Endothelial cell of umbilical vein (primary cell): Measurements from ENCODE around the gene AMELX.

ENCODE experiments used
- CTCF ChIP-seq, 2 donors: IDR thresholded peaks; 1 replicate in 1 of 2; 2 replicates in 1 of 2; pipeline ENCODE4 v1.5.1; 2011; ENCODE audit warnings: low read length in 2 of 2, mild to moderate bottlenecking in 2 of 2, moderate library complexity in 2 of 2, control low read depth in 1 of 2, inconsistent platforms in 1 of 2, low read depth in 1 of 2; ENCODE audit not compliant: insufficient read depth in 1 of 2; ENCODE audit errors: extremely low read depth in 1 of 2
- EZH2 ChIP-seq: IDR thresholded peaks from 2 replicates; pipeline ENCODE4 v1.6.1; 2012; ENCODE audit warnings: borderline replicate concordance, low read depth, mild to moderate bottlenecking, moderate library complexity, low read length, inconsistent platforms; ENCODE audit not compliant: severe bottlenecking
- FOS ChIP-seq: IDR thresholded peaks from 2 replicates; pipeline ENCODE4 v1.6.1; 2011; ENCODE audit warnings: mild to moderate bottlenecking, low read length, moderate library complexity, borderline replicate concordance; ENCODE audit not compliant: insufficient read depth
- GATA2 ChIP-seq: IDR thresholded peaks from 2 replicates; pipeline ENCODE4 v1.7.0; 2011; ENCODE audit warnings: low read depth, mild to moderate bottlenecking, moderate library complexity, mixed read lengths, low read length; ENCODE audit not compliant: insufficient read length, insufficient read depth
- MAX ChIP-seq: IDR thresholded peaks from 2 replicates; pipeline ENCODE4 v1.6.1; 2011; ENCODE audit not compliant: insufficient read depth, insufficient read length
- MYC ChIP-seq: IDR thresholded peaks from one replicate; pipeline ENCODE4 v1.6.1; 2011; ENCODE audit warnings: mild to moderate bottlenecking, low read depth, low read length
- POLR2A ChIP-seq: IDR thresholded peaks from 2 replicates; pipeline ENCODE4 v1.6.1; 2012; ENCODE audit warnings: low read depth, mild to moderate bottlenecking, control low read depth, low read length
- POLR2AphosphoS5 ChIP-seq: IDR thresholded peaks from 2 replicates; pipeline ENCODE4 v1.6.1; 2012; ENCODE audit warnings: low read depth, mild to moderate bottlenecking, control low read depth, low read length, moderate library complexity; ENCODE audit not compliant: insufficient read depth

- no peak for TF ChIP-seq EZH2
- TF ChIP-seq CTCF (IDR thresholded peaks at IDR 0.05; ENCODE audit: extremely low read depth in 1 of 2, insufficient read depth in 1 of 2, low read depth in 1 of 2, low read length in 2 of 2), result no peak
- no peak for TF ChIP-seq MAX
- no peak for TF ChIP-seq POLR2AphosphoS5
- no peak for TF ChIP-seq GATA2
- no peak for TF ChIP-seq POLR2A
- no peak for TF ChIP-seq FOS
- TF ChIP-seq MYC, result no peak
Measured at GRCh38 chrX:11321986-11322385, 28.8 kb downstream of the AMELX start.
